Measurements from ENCODE around the gene ALDH1A1.

The ALDH1A1 gene

DNA sequence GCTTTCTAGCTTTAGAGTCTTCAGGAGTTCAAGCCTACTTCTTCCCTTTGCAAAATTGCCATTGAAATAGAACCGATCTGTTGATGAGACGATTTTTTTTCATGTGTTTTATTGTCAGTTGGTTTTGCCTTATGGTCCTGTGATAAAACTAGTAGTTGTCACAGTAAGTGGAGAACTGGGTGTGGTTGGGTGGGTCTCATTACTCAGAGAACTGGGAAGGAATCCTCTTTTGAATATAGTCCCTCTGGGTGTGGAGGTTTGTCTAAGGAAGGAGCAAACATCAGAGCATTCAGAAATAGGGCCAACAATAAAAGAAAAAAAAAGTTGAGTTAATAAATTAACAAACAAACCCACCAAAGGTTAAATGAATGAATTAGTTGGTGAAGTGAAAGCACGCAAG is 69.0 kb downstream of the ALDH1A1 start:
- DNase-seq (ENCODE audit: low read depth), result no peak
- TF ChIP-seq, protein P1, sequence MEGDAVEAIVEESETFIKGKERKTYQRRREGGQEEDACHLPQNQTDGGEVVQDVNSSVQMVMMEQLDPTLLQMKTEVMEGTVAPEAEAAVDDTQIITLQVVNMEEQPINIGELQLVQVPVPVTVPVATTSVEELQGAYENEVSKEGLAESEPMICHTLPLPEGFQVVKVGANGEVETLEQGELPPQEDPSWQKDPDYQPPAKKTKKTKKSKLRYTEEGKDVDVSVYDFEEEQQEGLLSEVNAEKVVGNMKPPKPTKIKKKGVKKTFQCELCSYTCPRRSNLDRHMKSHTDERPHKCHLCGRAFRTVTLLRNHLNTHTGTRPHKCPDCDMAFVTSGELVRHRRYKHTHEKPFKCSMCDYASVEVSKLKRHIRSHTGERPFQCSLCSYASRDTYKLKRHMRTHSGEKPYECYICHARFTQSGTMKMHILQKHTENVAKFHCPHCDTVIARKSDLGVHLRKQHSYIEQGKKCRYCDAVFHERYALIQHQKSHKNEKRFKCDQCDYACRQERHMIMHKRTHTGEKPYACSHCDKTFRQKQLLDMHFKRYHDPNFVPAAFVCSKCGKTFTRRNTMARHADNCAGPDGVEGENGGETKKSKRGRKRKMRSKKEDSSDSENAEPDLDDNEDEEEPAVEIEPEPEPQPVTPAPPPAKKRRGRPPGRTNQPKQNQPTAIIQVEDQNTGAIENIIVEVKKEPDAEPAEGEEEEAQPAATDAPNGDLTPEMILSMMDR (IDR thresholded peaks at IDR 0.05; ENCODE audit: low read depth, low read length, missing control alignments), result no peak
- H3K4me3 ChIP-seq (ENCODE audit: low read depth, low read length), result no peak overlapping the region

DNA sequence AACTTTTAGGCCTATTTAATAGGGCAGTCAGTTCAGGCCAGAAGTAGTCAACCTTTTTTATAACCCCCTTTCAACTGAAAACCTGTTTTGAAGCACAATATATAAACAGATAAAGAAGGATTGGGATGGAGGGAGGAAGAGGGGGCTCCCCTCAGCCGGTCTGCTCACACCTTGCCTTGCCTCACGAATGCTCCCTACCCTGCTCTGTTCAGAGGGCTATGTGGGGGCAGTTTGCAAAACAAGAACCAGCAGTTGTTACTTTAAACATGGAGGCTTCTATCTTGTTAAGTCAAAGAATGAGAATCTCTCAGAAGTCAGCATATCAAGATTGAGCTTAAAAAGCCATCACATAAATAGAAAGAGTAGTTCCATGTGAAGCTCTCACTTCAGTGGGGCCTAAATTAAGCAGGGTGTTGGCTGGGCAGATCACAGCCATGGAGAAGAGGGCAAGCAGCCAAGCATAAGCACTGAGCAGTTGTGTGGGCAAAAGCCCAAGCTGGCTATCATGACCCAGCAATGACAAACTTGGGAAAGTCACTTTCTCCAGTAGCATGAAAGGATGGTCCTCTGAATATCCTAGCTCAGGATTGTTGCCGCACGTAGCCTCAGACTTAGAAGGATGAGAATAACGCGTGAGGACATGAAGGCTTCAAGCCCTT is 70.6 kb downstream of the ALDH1A1 start:
- H3K4me3 ChIP-seq (ENCODE audit: low read depth, low read length), result no peak overlapping the region
- no peak for DNase-seq (ENCODE audit: low read depth)
- TF ChIP-seq, protein P1 (IDR thresholded peaks at IDR 0.05; ENCODE audit: low read depth, low read length, missing control alignments), result no peak

DNA sequence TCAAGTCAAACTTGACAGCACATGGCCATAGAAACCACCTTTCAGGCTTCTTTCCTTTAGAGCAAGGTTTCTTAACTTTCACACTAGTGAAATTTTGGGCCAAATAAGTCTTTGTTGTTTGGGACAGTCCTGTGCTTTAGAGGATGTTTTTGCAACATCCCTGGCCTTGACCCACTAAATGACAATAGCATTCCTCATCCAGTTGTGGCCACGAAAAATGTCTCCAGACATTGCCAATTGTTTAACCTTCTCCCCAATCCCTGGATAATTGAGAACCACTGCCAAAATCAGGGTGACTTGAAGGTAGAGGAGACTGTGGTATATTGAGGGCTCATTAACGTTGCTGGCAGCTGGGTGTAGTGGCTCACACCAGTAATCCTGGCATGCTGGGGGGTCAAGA is 72.0 kb downstream of the ALDH1A1 start:
- TF ChIP-seq, protein P1 (IDR thresholded peaks at IDR 0.05; ENCODE audit: low read depth, low read length, missing control alignments), result no peak
- DNase-seq (ENCODE audit: low read depth), result no peak
- no peak overlapping the region for H3K4me3 ChIP-seq (ENCODE audit: low read depth, low read length)

DNA sequence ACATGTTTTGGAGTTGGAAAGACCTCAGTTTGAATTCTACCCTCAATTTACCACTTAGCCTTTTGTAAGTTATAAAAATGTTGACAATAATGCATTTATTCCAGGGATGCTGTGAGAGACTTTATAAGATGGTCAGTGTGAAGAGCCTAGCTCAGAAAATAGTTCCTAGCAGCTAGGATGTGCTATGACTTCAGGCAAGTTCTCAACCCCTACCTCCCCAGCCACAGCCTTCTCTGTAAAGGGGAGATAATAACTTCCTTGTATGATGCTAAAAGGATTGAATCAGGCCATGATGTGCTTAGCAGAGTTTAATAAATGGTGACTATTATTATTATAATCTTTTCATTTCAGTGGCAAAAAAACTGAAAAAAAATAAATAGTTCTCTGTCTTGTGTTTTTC is 77.6 kb downstream of the ALDH1A1 start:
- no peak overlapping the region for H3K4me3 ChIP-seq (ENCODE audit: low read depth, low read length)
- TF ChIP-seq, protein P1 (IDR thresholded peaks at IDR 0.05; ENCODE audit: low read depth, low read length, missing control alignments), result no peak
- no peak for DNase-seq (ENCODE audit: low read depth)

DNA sequence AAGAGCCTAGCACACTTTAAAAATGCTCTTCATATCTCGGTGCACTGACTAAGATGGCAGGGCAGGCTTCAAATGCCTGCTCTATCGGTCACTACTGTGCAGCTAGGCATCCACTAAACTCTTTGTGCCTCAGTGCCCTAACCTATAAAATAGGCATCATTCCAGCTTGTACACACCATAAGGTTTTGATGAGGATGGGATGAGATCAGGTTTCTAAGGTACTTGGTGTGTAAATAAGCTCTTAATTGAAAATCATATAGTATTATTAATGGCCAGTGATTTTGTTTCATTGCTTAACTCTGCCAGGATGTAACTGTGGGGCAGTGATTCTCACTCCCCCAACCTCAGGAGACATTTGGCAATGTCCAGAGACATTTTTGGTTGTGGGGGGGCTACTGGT is 78.5 kb downstream of the ALDH1A1 start:
- DNase-seq (ENCODE audit: low read depth), result no peak
- TF ChIP-seq, protein P1 (IDR thresholded peaks at IDR 0.05; ENCODE audit: low read depth, low read length, missing control alignments), result no peak
- H3K4me3 ChIP-seq (ENCODE audit: low read depth, low read length), result no peak overlapping the region

DNA sequence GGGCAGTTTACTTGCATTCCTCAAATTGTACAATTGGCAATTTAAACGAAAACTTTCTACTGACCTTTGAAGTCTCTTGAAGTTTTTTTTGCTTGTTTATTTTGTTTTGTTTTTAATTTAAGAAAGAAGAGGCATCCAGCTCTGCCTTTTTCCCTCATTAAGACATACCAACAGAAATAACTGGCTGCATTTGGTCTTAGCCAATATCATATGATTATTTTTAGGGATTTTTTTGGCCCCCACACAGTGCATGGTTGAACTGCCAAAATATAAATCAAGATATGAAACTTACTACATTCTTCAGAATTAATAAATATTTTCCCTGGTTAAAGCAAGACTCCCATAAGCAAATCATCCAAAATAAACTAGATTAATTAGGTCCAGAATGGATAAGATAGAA is 79.4 kb downstream of the ALDH1A1 start:
- H3K4me3 ChIP-seq (ENCODE audit: low read depth, low read length), result no peak overlapping the region
- no peak for DNase-seq (ENCODE audit: low read depth)
- TF ChIP-seq, protein P1 (IDR thresholded peaks at IDR 0.05; ENCODE audit: low read depth, low read length, missing control alignments), result no peak

DNA sequence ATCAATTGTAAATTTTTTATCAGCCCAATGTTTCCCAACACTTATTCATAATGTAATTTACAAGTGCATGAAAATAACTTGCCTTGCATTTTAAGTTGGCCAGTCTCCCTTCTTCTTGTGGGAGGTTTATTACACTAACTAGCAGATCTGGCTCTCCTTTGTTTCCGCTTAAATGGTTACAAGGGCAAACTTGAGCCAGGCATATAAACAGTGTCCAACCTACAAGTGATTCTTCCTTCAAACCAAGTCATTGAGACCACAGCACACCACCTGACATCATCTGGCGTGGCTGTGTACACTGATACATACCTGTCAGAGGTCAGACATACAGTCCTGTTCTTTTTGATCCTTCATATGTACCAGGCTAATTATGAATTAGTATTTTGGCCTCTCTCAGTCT is 80.1 kb downstream of the ALDH1A1 start:
- TF ChIP-seq, protein P1 (IDR thresholded peaks at IDR 0.05; ENCODE audit: low read depth, low read length, missing control alignments), result no peak

More for the DNA sequence above, 80.1 kb downstream of the ALDH1A1 start:
- no peak overlapping the region for H3K4me3 ChIP-seq (ENCODE audit: low read depth, low read length)
- DNase-seq (ENCODE audit: low read depth), result no peak

Measured in GM12864 (cell line).